Activated naive CD8-positive, alpha-beta T cell (primary cell): Measurements from ENCODE around the gene MBNL2.
A peak's percentile ranks its signal among the peaks of the same experiment; 100 is the strongest.

Experiments used
- H3K27ac Mint-ChIP-seq: one replicate; pipeline ENCODE4 v1.8.0; 2021; ENCODE audit warnings: mixed read lengths
- H3K27me3 Mint-ChIP-seq: one replicate; pipeline ENCODE4 v1.8.0; 2021; ENCODE audit warnings: mixed read lengths
- H3K36me3 Mint-ChIP-seq: one replicate; pipeline ENCODE4 v1.8.0; 2021; ENCODE audit warnings: mixed read lengths
- H3K4me1 Mint-ChIP-seq: one replicate; pipeline ENCODE4 v1.8.0; 2021; ENCODE audit warnings: low read depth, mixed read lengths
- H3K4me3 Mint-ChIP-seq: one replicate; pipeline ENCODE4 v1.8.0; 2021; ENCODE audit warnings: mild to moderate bottlenecking, mixed read lengths
- H3K9me3 Mint-ChIP-seq: one replicate; pipeline ENCODE4 v1.8.0; 2021; ENCODE audit warnings: low read depth, mixed read lengths

MBNL2 gene

DNA sequence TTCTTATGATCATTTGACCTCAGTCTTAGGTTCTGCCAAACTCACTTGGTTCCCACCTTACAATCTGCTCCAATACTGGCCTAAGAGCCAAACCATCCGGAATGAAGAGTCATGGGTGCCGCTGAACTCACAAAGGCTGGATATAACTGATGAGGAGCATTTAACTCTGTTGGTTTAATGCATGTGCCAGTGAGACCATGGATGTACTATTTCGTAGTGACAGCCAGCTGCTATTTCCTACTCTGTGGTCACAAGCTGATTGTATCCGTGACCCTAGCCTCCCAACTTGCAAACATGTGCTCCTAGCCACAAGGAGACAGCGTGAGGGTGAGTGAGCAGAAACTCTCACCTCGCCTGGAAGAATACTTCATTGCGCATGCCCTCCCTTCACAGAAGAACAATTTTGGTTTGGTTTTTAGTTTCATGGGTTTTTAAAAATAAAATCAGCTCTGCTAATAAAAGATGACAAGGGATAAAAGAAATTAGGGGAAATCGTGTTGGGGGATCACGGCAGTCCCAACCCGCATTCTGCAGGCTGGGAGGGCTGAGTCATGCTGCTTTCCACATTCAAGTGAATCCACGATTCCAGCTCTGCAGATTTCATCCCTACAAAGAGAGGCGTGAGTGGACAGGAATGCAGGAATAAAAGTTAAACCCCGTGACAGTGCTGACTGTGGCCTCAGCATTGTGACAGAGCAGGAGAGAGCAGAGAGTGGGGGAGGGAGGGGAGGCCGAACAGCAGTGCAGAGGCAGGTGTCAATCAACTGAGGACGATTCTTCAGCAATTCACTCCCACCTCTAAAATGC, 145.1 kb downstream of the MBNL2 start:
- H3K27me3 Mint-ChIP-seq = no peaks in the 10 kb centered on the region
- no peak overlapping the region for H3K27ac Mint-ChIP-seq
- peaks cover 17% of the 10 kb centered on the region for H3K4me1 Mint-ChIP-seq
- H3K4me3 Mint-ChIP-seq = no peak overlapping the region
- no peaks in the 10 kb centered on the region for H3K9me3 Mint-ChIP-seq
- peaks cover 27% of the 10 kb centered on the region for H3K36me3 Mint-ChIP-seq

DNA sequence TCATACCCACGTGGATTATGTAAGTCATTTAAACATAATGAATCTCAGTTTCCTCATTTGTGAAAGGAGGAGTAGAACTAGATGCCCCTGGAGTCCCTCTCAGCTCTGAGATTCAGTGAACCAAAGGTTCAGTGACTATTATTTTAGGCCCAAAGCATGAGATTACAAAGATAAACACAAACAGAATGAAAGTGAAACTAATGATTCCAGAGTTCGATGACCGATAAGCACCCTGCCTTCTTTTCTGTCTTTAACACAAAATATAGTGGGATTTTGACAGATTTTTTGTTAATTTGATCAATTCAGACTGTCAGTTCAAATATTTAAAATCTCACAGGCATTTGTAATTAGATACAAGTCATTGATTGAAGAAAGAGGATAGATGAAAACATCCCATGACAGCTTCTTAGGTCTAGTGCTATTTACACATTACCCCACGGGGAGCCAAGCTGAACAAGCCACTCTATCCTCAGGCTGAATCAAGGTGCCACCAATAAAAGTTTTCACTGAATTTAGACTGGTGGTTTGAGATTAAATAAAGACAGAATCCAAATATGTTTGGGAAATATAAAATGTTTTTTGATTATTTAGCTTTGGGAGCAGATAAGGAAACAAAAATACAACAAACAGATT, 147.2 kb downstream of the MBNL2 start:
- Mint-ChIP-seq H3K4me1 (peaks cover 17% of the 10 kb centered on the region), H3K27me3 (no peaks in the 10 kb centered on the region), H3K9me3 (no peaks in the 10 kb centered on the region), H3K4me3 (peak overlapping the region; percentile 83), H3K27ac (peak overlapping the region; percentile 18), H3K36me3 (peaks cover 18% of the 10 kb centered on the region)

DNA sequence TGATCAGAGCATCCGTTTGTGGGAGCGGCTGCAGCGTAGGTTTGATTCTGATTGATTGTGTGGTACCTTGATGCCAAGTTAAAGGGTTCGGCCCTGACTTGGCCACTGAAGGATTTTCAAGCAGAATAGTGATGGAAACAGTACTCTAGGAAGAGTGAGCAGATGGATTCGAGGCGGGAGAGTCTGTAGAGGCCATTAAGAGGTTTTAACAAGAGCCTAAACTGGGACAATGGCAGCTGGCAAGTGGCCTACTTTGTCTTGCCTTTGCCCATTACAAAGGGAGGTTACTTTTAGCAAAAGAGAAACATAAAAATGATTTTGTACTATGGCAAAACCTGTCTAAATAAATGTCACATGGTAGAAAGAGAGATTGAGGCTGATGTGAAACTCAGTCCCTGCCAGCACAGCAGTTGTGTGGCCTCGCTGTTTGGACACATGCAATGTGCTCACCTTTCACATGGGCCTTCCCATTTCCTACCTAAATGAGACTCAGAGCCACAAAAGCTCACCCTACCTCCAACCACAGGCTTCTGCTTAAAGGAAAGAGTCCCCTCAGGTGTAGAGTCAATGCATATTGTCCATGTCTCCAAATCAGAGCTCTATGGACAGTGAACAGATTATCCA, 149.5 kb downstream of the MBNL2 start:
- no peak overlapping the region for H3K4me3 Mint-ChIP-seq
- no peak overlapping the region for H3K27ac Mint-ChIP-seq
- H3K4me1 Mint-ChIP-seq = peaks cover 17% of the 10 kb centered on the region
- no peaks in the 10 kb centered on the region for H3K27me3 Mint-ChIP-seq
- H3K9me3 Mint-ChIP-seq = no peaks in the 10 kb centered on the region
- peaks cover 21% of the 10 kb centered on the region for H3K36me3 Mint-ChIP-seq

DNA sequence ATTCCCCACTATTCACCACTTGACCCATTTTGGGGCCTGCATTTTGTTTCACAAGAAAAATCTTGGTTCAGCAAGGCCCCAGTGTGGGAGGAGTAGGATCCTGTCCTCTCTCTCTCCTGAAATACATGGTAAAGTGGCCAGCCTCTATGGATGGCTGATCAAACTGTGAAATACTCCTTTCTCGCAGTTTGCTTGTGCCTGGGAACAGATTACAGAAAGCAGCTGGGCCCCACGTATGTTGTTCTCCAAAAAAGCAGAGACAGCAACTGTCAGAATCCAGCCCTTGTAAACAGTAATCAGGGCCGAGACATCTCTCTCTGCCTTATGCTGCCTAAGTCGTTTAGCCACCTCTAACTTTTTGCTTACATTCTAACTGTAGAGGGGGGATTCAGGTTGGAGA, 150.8 kb downstream of the MBNL2 start:
- peaks cover 19% of the 10 kb centered on the region for H3K36me3 Mint-ChIP-seq
- H3K27me3 Mint-ChIP-seq = no peaks in the 10 kb centered on the region
- no peak overlapping the region for H3K27ac Mint-ChIP-seq
- no peaks in the 10 kb centered on the region for H3K9me3 Mint-ChIP-seq
- H3K4me1 Mint-ChIP-seq = peaks cover 13% of the 10 kb centered on the region
- no peak overlapping the region for H3K4me3 Mint-ChIP-seq

DNA sequence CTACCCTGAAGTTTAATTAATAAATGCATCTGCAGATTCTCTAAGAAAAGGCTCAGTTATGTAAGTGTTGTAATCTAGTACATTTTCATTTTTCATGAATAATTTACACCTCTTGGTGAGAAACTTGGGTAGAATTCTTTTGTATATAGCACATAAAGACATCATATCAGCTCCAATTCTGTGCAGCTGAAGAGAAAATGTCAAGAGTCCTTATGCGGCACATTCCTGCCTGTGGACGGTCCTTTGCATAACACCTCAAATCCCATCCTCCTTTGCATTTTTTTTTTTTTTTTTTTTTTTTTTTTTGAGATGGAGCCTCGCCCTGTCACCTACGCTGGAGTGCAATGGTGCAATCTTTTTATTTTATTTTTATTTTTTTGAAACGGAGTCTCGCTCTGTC, 151.7 kb downstream of the MBNL2 start:
- Mint-ChIP-seq H3K4me3 (no peak overlapping the region), H3K9me3 (no peaks in the 10 kb centered on the region), H3K27ac (no peak overlapping the region), H3K27me3 (no peaks in the 10 kb centered on the region), H3K36me3 (peaks cover 19% of the 10 kb centered on the region), H3K4me1 (peaks cover 8% of the 10 kb centered on the region)

DNA sequence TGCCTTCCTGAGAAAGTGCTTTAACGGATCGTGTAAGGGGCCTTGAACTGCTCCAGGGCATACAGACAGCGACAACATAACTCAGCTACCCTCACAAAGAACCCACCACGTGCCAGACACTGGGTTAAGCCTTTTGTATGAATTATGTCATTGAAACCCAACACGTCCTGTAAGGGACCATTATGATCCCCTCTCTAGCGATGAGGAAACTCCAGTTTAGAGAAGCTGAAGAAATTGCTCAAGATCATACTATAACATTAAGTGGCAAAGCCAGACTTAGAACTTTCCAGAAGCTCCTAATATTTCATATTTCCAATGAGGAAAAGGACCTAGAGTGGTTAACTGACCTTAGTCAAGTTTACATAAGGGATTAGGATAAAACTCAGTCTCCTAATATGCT, 154.8 kb downstream of the MBNL2 start:
- no peak overlapping the region for H3K4me3 Mint-ChIP-seq
- H3K27ac Mint-ChIP-seq = no peak overlapping the region
- H3K4me1 Mint-ChIP-seq = no peaks in the 10 kb centered on the region
- H3K9me3 Mint-ChIP-seq = no peaks in the 10 kb centered on the region
- H3K27me3 Mint-ChIP-seq = no peaks in the 10 kb centered on the region
- H3K36me3 Mint-ChIP-seq = peaks cover 24% of the 10 kb centered on the region

DNA sequence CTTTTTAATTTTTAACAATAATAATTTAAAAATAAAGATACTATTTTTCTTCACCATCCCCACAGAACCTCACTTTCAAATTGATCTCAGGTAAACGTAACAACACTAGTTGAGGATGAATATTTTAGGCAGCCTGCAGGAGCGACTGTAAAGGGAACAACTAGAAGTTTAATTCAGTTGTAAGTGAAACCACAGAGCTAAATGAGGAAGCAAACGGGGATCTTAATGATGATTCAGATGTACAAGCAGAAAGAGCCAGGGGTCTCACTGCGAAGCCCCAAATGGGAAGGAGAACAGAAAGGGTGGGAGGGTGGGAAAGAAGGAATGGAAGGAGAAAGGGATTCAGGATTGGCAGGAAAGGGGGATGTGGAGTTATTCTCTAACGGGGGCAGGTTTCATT, 157.3 kb downstream of the MBNL2 start:
- peaks cover 33% of the 10 kb centered on the region for H3K36me3 Mint-ChIP-seq
- no peaks in the 10 kb centered on the region for H3K9me3 Mint-ChIP-seq
- peaks cover 2% of the 10 kb centered on the region for H3K4me1 Mint-ChIP-seq
- no peak overlapping the region for H3K4me3 Mint-ChIP-seq
- no peaks in the 10 kb centered on the region for H3K27me3 Mint-ChIP-seq
- H3K27ac Mint-ChIP-seq = no peak overlapping the region

DNA sequence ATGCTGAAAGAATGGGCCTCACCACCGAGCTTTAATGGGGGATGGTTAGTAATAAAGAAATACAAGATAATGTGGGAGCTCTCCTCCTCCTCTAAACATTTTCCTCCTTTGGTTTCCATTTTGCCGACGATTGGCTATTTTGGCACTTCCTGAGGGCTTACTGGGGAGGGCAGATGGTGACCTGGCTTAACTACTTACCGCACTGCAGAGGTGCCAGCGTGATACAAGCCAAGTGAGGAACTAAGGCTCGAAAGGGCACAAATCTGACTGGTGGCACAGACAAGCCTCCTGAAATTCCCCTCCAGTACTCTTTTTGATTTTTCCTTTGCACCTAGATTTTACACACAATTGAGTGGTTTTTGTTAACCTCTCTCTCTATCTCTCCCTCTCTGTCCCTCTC, 158.6 kb downstream of the MBNL2 start:
- peaks cover 10% of the 10 kb centered on the region for H3K4me1 Mint-ChIP-seq
- H3K9me3 Mint-ChIP-seq = no peaks in the 10 kb centered on the region
- H3K4me3 Mint-ChIP-seq = no peak overlapping the region
- no peak overlapping the region for H3K27ac Mint-ChIP-seq
- H3K27me3 Mint-ChIP-seq = no peaks in the 10 kb centered on the region
- H3K36me3 Mint-ChIP-seq = peaks cover 31% of the 10 kb centered on the region

DNA sequence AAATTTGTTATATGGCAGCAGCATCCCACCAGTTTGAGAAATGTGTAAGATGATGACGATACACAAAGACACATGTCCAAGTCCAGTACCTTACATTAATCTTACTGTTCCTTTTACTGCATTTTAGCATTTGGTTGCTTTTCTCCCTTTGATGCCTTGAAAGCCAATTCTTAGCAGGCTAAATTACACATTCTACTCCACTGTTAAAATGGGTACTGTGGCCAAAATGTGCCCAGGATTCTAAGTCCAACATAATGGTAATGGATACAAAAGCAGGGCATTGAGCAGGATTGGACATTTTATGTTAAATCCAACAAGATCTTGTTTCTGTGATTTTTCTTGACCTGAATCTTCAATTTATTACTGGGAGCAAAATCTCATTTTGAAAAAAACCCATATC, 159.1 kb downstream of the MBNL2 start:
- Mint-ChIP-seq H3K4me3 (no peak overlapping the region), H3K4me1 (peaks cover 15% of the 10 kb centered on the region), H3K27me3 (no peaks in the 10 kb centered on the region), H3K9me3 (no peaks in the 10 kb centered on the region), H3K36me3 (peaks cover 29% of the 10 kb centered on the region), H3K27ac (no peak overlapping the region)

DNA sequence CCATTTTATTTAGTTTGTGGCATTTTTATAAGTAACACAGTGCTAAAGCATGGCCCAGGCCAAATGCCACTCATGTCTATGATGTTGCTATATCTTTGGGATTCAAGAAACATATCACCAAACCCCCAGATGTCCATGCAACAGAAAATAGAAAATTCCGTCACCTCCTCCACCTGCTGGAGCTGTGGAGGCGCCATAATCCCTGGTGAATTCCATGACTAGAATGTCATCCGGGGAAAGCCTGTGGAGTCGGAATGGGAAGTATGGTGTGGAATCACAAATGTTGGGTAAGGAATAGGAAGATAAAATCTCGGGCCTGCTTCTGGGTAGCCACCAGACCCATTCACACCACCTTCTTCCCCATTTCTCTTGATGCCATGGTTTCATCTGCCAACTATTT, 160.1 kb downstream of the MBNL2 start:
- Mint-ChIP-seq H3K27me3 (no peaks in the 10 kb centered on the region), H3K4me3 (no peak overlapping the region), H3K4me1 (peaks cover 26% of the 10 kb centered on the region), H3K36me3 (peaks cover 27% of the 10 kb centered on the region), H3K27ac (no peak overlapping the region), H3K9me3 (no peaks in the 10 kb centered on the region)

DNA sequence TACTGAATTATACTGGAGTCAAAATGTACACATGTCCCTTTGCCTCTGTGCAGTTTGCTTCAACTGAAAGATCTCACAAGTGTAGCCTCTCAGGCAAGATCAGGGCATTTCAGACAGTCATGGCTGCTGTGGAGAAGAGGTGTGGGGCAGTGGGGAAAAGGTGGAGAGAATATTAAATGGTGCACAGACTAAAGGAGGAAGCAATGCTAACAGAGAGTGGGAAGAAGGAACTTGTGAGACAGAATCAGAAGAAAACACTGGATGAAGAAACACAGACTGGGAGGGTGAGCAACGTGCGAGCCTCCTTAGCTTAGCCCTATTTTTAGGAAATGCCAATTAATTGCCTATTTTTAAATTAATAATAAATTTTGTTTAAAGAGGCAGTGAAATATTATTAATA, 162.2 kb downstream of the MBNL2 start:
- no peaks in the 10 kb centered on the region for H3K9me3 Mint-ChIP-seq
- H3K4me3 Mint-ChIP-seq = no peak overlapping the region
- H3K4me1 Mint-ChIP-seq = peaks cover 31% of the 10 kb centered on the region
- H3K36me3 Mint-ChIP-seq = peaks cover 21% of the 10 kb centered on the region
- no peak overlapping the region for H3K27ac Mint-ChIP-seq
- H3K27me3 Mint-ChIP-seq = no peaks in the 10 kb centered on the region

DNA sequence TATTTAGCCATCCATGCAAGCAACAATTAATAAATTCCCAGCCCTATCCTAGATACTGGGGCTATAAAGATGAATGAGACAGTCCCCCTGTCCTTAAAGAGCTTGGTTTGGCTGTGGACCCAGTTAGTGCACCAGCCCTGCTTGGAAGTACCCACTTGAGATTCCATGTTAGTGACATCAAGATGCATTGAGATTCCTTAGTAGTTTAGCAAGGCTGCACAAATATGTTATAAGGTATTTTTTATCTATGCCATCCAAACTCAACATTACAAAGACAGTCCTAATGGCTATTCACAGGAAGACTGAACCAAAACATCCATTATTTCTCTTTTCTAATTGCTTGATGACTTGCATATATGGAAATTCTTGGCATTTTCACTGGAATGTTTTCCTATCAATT, 163.0 kb downstream of the MBNL2 start:
- Mint-ChIP-seq H3K4me3 (no peak overlapping the region), H3K27me3 (no peaks in the 10 kb centered on the region), H3K4me1 (peaks cover 31% of the 10 kb centered on the region), H3K36me3 (peaks cover 20% of the 10 kb centered on the region), H3K27ac (no peak overlapping the region), H3K9me3 (no peaks in the 10 kb centered on the region)

DNA sequence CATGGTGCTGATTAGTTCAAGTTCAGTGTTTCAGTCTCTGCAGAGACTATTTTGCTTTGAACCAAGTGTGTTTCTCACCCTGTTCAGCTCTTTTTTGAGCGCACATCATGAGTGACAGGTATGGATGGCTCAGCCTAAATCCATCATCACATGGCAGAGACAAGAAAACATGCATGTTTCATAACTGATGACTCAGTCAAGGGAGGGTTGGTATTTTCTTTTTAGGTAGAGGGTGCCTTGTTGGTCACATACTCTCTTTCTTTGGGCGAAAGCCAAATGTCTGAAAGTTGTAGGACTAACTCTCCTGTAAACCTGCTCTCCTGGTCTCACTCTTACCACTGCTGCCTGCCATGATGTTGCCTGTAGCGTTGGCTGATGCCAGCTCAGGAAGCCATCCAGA, 163.7 kb downstream of the MBNL2 start:
- Mint-ChIP-seq H3K9me3 (no peaks in the 10 kb centered on the region), H3K27me3 (no peaks in the 10 kb centered on the region), H3K36me3 (peaks cover 17% of the 10 kb centered on the region), H3K4me3 (no peak overlapping the region), H3K27ac (no peak overlapping the region), H3K4me1 (peaks cover 31% of the 10 kb centered on the region)

DNA sequence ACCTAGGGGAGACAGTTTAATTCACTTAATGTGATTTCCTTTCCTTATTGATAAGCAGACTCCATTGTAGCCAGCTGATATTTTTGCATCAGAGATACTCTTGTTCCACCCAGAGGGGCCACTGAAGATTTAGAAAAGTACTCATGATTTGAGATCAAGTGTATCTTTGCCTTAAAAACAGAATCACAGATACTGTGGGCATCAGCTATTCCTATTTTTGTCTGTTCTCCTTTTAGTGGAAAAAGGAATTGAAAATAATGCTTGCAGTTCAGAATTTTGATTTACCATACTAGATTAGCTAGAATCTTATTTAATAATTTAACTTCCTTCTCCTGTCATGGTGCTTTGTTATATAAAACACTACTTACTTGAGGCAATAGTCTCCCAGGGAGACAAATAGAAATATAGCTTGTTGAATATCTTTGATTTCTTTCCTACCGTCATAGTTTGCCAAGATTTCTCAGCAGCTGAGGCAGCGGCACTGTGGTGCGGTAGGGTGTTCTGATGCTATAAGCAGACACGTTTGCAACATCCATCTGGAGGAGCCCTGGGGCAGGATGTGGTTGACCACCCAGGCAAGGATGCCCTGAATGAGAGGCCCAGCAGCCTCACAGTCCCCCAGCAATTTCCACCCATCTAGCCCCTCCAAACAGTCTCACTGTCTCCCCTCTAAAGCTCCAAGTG, 164.8 kb downstream of the MBNL2 start:
- peaks cover 20% of the 10 kb centered on the region for H3K36me3 Mint-ChIP-seq
- H3K4me1 Mint-ChIP-seq = peaks cover 31% of the 10 kb centered on the region
- no peak overlapping the region for H3K27ac Mint-ChIP-seq
- no peak overlapping the region for H3K4me3 Mint-ChIP-seq
- no peaks in the 10 kb centered on the region for H3K9me3 Mint-ChIP-seq
- no peaks in the 10 kb centered on the region for H3K27me3 Mint-ChIP-seq

DNA sequence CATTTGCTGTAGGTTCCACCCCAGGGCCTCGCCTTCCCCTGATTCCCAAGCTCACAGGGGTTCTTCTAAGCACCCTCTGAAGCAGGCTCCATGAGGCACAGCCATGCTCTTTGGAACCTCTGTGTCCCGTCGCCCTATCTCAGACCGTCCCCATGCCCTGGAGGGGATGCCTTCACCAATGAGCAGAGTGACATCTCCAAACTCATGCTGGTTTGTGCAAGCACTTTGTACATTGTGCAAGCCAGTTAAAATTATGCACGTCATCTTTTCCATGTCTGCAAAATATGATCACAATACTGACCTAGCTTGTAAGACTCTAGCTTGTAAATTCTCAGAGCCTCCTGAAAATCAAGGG, 165.3 kb downstream of the MBNL2 start:
- no peak overlapping the region for H3K27ac Mint-ChIP-seq
- H3K27me3 Mint-ChIP-seq = no peaks in the 10 kb centered on the region
- H3K9me3 Mint-ChIP-seq = no peaks in the 10 kb centered on the region
- H3K4me3 Mint-ChIP-seq = no peak overlapping the region
- H3K36me3 Mint-ChIP-seq = peaks cover 20% of the 10 kb centered on the region
- peaks cover 31% of the 10 kb centered on the region for H3K4me1 Mint-ChIP-seq
